Measurements from ENCODE around the gene SMAD7.
A peak's percentile ranks its signal among the peaks of the same experiment; 100 is the strongest.

SMAD7 gene

DNA sequence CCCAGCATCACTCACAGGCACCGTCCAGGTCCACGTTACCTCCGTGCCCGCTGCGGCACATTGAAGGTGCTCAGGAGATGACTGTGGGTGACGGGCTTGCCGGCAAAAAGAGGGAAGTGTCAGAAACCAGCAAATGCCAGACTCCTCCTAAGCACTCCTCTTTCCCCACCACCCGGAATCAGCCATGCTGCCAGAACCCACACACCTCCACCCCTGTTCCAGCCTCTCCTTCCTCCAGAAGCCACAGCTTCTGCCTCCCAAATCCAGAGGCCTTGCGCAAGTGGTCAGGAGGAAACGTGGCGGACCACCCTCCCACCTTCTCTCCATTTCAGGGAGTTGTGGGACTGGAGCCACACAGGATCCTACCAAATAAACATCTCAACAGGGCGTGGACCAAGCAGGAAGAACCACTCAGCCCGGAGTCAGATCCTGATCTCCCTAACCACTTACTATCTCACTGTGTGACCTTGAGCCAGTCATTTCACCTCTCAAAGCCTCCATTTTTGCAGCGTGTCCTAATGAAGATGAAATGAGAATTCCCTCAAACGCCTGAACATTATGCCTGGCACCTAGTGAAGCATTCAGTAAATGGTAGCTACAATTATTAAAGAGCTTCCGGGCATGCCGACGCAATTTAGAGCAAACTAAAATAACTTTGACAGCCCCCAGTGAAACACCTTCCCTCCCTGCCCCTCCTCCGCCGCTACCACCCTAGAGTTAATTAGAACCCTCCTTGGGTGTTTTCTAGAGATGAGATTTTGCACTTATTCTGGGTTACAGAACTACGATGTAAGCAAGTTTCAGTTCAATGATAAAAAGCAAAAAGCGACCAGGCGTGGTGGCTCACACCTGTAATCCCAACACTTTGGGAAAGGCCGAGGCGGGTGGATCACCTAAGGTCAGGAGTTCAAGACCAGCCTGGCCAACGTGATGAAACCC, 32.9 kb downstream of the SMAD7 start:
- Histone ChIP-seq H3K4me1 (peaks cover 28 to 85% (median 49%) of the 10 kb centered on the region in 10 experiments), H3K4me2 (peak overlapping the region in 8 of 11 experiments; percentile 31 to 79 (median 50); a peak in 15 of 22 replicates), H3K9me3 (replicated peaks in 1 of 11) (no peaks in the 10 kb centered on the region), H3K36me3 (peaks cover 0 to 33% (median 23%) of the 10 kb centered on the region in 11 experiments; a peak in 20 of 22 replicates), H3K27ac (peak overlapping the region in 1 of 11 experiments; percentile 18; a peak in 1 of 22 replicates), H4K20me1 (peaks cover 0 to 44% (median 10%) of the 10 kb centered on the region in 11 experiments; a peak in 9 of 22 replicates), H3K9ac (no peak overlapping the region), H3K27me3 (no peaks in the 10 kb centered on the region), H3K4me3 (no peak overlapping the region)
- TF ChIP-seq Cebpa-rat (IDR thresholded peaks at IDR 0.05): no peak

DNA sequence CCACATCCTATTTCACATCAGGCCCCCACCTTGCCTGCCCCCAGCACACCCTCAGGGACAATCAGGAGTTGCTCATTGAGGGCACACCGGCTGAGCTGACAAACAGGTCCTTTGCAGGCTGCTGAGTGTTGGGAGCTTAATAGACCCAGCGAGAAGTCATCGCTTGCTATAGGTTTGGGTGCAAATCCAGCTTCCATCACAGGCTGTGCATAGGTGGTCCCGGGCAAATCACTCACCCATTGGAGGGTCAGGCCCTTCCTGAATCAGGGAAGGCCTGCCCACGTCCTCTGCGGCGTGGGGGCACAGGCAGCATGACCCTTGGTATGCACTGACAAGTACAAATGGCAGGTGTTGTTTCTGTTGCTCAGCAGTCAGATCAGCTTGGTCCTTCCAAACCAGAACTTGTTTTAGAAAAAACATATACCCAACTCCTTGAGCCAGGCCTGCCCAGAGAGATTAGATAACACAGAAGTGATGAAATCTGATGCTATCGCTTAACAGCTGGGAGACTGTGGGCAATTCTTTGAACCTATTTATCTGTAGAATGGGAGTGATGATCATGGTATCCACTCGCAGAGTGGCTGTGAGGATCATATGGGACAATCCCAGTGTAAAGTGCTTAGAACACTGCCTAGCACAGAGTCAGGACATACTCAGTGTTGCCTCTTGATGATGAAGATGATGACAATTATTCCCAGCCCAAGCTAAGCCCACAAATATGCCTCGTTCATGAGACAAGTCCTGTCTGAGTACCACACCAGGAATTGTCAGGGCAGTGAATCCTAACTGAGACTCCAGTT, 34.9 kb downstream of the SMAD7 start:
- Histone ChIP-seq H3K4me3 (no peak overlapping the region), H3K27me3 (no peaks in the 10 kb centered on the region), H3K9me3 (replicated peaks in 1 of 11) (no peaks in the 10 kb centered on the region), H3K4me2 (peak overlapping the region in 6 of 11 experiments; percentile 3 to 79 (median 71); a peak in 8 of 22 replicates), H3K36me3 (peaks cover 0 to 20% (median 14%) of the 10 kb centered on the region in 11 experiments; a peak in 18 of 22 replicates), H3K4me1 (peaks cover 16 to 65% (median 35%) of the 10 kb centered on the region in 10 experiments), H3K27ac (no peak overlapping the region), H3K9ac (no peak overlapping the region), H4K20me1 (peaks cover 0 to 24% (median 0%) of the 10 kb centered on the region in 11 experiments; a peak in 7 of 22 replicates)
- no peak; a peak in 1 of 22 replicates for TF ChIP-seq Cebpa-rat (IDR thresholded peaks at IDR 0.05)

DNA sequence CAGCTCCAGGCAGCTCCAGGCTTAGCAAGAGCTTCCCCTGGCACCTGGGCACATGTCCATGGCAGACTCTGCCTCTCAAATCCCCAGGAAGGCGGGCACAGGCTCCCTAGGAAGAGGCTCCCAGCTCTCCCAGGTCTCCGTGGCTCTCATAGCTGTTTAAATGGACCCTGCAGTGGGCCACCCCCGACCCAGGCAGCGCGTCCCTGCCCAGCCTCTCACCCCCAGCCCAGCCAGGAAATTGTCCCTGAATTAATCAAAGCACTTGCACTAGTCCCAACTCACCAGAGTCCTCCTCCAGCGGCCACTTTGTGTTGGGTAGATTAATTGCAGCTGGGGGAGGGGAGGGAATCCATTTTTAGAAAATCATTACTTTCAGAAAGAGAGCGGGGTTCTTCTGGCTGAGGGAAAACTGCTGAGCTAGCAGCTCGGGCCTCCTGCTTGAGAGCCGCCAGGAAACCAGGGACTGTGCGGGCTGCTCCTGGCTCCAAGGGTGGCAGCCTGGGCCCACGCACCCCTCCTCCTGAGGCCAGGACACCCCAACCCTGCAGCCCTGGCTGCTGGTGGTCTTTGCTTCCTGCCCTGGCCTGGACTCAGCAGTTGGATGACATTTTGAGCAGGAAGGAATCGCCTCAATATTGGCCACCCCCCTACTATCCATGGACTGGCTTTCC, 36.0 kb downstream of the SMAD7 start:
- no peaks in the 10 kb centered on the region for H3K27me3 ChIP-seq
- H3K4me3 ChIP-seq: no peak overlapping the region
- H3K9ac ChIP-seq: no peak overlapping the region
- peaks cover 21 to 58% (median 37%) of the 10 kb centered on the region in 10 experiments for H3K4me1 ChIP-seq
- TF ChIP-seq Cebpa-rat (IDR thresholded peaks at IDR 0.05): no peak
- H3K36me3 ChIP-seq: peaks cover 0 to 11% (median 4%) of the 10 kb centered on the region in 11 experiments; a peak in 5 of 22 replicates
- peaks cover 0 to 16% (median 0%) of the 10 kb centered on the region in 11 experiments; a peak in 4 of 22 replicates for H4K20me1 ChIP-seq
- no peaks in the 10 kb centered on the region for H3K9me3 ChIP-seq (replicated peaks in 1 of 11)
- H3K27ac ChIP-seq: peak overlapping the region in 1 of 11 experiments; percentile 4; a peak in 2 of 22 replicates
- H3K4me2 ChIP-seq: peak overlapping the region in 8 of 11 experiments; percentile 6 to 79 (median 46); a peak in 11 of 22 replicates

DNA sequence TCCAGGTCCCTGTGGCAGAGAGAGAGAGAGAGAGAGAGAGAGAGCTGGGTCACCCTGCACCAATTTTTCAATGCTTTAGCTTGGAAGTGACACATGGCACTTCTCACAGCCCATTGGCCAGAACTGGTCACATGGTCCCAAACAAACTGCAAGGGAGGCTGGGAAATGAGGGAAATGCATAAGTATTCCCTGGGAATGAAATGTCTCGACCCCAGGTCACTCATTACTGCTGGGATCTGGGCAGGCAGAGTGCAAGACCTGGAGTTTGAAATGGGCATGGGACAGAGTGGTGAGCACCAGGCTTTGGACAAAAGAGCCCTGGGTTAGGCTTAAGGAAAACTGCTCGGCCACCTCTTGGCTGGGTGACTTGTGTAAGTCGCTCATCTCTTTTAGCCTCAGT, 37.0 kb downstream of the SMAD7 start:
- H3K9me3 ChIP-seq (replicated peaks in 1 of 11): no peaks in the 10 kb centered on the region
- H3K27ac ChIP-seq: no peak overlapping the region
- peaks cover 0 to 1% (median 0%) of the 10 kb centered on the region in 11 experiments; a peak in 1 of 22 replicates for H3K36me3 ChIP-seq
- peak overlapping the region in 3 of 11 experiments; percentile 69 to 79 (median 77); a peak in 3 of 22 replicates for H3K4me2 ChIP-seq
- H3K4me1 ChIP-seq: peaks cover 17 to 49% (median 33%) of the 10 kb centered on the region in 10 experiments; a peak in 19 of 20 replicates
- H3K4me3 ChIP-seq: no peak overlapping the region
- H4K20me1 ChIP-seq: peaks cover 0 to 9% (median 0%) of the 10 kb centered on the region in 11 experiments; a peak in 3 of 22 replicates
- no peak for TF ChIP-seq Cebpa-rat (IDR thresholded peaks at IDR 0.05)
- H3K9ac ChIP-seq: no peak overlapping the region
- H3K27me3 ChIP-seq: no peaks in the 10 kb centered on the region

DNA sequence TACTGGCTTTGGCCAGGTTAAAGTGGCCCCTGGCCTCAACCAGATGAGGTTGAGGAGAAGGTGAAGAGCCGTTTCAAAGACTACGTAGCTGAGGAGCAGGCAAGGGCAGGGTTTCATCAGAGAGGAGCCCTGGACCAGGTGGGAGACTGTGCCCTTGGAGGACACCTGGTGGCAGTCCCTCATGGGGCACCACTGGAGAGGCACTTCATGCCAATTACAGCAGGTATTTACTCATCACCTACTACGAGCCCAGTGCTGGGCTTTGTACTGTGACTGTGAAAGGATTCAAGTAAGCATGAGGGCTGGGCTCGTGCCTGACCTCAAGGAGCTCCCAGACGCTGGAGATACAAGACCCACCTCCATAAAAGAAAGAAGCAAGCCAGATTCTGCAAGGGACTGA, 37.6 kb downstream of the SMAD7 start:
- H3K4me2 ChIP-seq: no peak overlapping the region
- H3K27ac ChIP-seq: no peak overlapping the region
- H3K4me1 ChIP-seq: peaks cover 12 to 44% (median 28%) of the 10 kb centered on the region in 10 experiments; a peak in 18 of 20 replicates
- H4K20me1 ChIP-seq: peaks cover 0 to 9% (median 0%) of the 10 kb centered on the region in 11 experiments; a peak in 2 of 22 replicates
- H3K27me3 ChIP-seq: no peaks in the 10 kb centered on the region
- H3K36me3 ChIP-seq: no peaks in the 10 kb centered on the region
- no peaks in the 10 kb centered on the region for H3K9me3 ChIP-seq (replicated peaks in 1 of 11)
- TF ChIP-seq Cebpa-rat (IDR thresholded peaks at IDR 0.05): no peak
- H3K4me3 ChIP-seq: no peak overlapping the region
- H3K9ac ChIP-seq: no peak overlapping the region

DNA sequence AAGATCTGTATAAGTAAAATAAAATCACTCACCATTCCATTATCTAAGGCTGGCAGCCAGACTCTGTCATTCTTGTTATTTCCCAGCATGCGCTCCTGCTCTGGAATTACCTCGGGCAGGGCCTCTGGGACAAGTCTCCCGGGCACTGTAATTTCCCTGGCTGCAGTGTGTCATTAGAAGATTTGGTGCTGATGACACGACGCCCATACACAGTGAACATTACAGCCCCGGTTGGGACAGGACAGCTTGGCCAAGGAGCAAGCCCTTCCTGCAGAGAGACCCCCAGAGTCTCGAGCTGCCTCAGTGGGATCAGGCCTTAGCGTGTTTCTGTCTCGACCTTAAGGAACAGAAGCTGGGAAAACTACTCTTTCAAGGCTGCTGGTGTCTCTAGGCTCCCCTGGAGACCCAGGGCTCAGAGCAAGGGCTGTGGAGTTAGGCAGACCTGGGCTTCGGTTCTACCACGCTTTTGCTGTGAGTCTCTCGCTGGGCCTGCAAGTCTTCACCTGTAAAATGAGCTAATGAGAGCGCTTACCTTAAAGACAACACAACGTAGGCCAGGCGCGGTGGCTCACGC, 39.7 kb downstream of the SMAD7 start:
- Histone ChIP-seq H3K27ac (no peak overlapping the region), H3K9ac (no peak overlapping the region), H3K4me1 (peaks cover 4 to 23% (median 16%) of the 10 kb centered on the region in 10 experiments; a peak in 18 of 20 replicates), H4K20me1 (no peaks in the 10 kb centered on the region), H3K4me2 (no peak overlapping the region), H3K36me3 (no peaks in the 10 kb centered on the region), H3K27me3 (no peaks in the 10 kb centered on the region), H3K4me3 (no peak overlapping the region), H3K9me3 (replicated peaks in 1 of 11) (no peaks in the 10 kb centered on the region; a peak in 1 of 22 replicates)
- TF ChIP-seq Cebpa-rat (IDR thresholded peaks at IDR 0.05): no peak

DNA sequence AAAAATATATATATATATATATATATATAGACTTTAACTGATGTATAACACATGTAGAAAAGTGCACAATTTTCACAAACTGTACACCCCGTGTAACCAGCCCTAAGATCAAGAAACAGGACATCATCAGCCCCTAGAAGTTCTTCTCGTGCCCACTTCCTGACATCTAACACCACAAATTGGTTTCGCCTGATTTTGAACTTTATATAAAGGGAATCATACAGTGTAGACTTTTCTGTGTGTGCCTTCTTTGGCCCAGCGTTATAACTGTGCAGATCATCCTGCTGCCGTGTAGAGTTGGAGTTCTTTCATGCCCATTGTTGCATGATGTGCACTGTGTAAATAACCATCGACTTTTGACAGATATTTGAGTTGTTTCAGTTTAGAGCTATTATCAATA, 41.0 kb downstream of the SMAD7 start:
- no peak overlapping the region for H3K4me3 ChIP-seq
- H3K4me1 ChIP-seq: peaks cover 4 to 13% (median 8%) of the 10 kb centered on the region in 10 experiments; a peak in 17 of 20 replicates
- no peaks in the 10 kb centered on the region for H3K36me3 ChIP-seq
- H3K27me3 ChIP-seq: no peaks in the 10 kb centered on the region
- H3K27ac ChIP-seq: no peak overlapping the region
- H3K9me3 ChIP-seq (replicated peaks in 1 of 11): peaks cover 6 to 13% (median 9%) of the 10 kb centered on the region in 11 experiments
- H3K4me2 ChIP-seq: peak overlapping the region in 1 of 11 experiments; percentile 30; a peak in 3 of 22 replicates
- H3K9ac ChIP-seq: no peak overlapping the region
- TF ChIP-seq Cebpa-rat (IDR thresholded peaks at IDR 0.05): no peak
- H4K20me1 ChIP-seq: no peaks in the 10 kb centered on the region

DNA sequence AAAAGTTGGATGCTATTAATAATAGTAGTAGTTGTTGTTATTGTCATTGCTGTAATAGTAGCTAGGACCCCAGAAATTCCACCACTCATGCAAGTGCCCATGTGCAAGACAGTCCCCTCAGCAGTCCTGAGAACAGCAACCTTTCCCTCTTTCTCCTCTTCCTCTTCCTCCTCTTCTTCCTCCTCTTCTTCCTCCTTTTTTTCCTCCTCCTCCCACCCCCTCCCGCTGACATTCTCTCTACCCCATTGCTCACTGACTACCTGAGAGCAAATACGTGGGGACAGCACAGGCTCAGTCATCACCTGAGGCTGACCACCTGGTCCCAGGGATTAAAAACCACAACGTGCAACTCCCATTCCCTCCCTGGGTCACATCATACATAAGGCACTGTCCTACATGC, 41.8 kb downstream of the SMAD7 start:
- Histone ChIP-seq H3K27me3 (no peaks in the 10 kb centered on the region), H4K20me1 (no peaks in the 10 kb centered on the region), H3K36me3 (no peaks in the 10 kb centered on the region), H3K9me3 (replicated peaks in 1 of 11) (peaks cover 14 to 21% (median 17%) of the 10 kb centered on the region in 11 experiments), H3K4me3 (no peak overlapping the region), H3K27ac (no peak overlapping the region), H3K4me2 (0 out of 22 replicates have a peak overlapping the region, but pooled peaks of 1 of the 11 experiments have one; percentile 21), H3K9ac (no peak overlapping the region), H3K4me1 (peaks cover 0 to 11% (median 5%) of the 10 kb centered on the region in 10 experiments; a peak in 9 of 20 replicates)
- no peak for TF ChIP-seq Cebpa-rat (IDR thresholded peaks at IDR 0.05)

Measured in BLaER1 treated with 17β-estradiol and CSF1 and Interleukin-3, amounts not matched to agents 10 nM and 100 nM (cell line).